Stimulated activated CD8-positive, alpha-beta memory T cell treated with anti-CD3 and anti-CD28 coated beads, Interleukin-4, amount 100 ng/mL, for 1 hour (primary cell): ENCODE results near the gene PHPT1.
"Not testable (repeated sequence)": the region's sequence is repeated elsewhere in the genome, so short reads cannot be mapped to it uniquely, and the experiment has no call there.

ENCODE experiments used
- DNase-seq, 2 donors: peaks; one replicate each; pipeline ENCODE4 v3.0.0-alpha.2; 2020; ENCODE audit warnings: low read depth in 2 of 2, low spot score in 1 of 2

PHPT1 gene

GRCh38 chr9:136858844-136859757 is 9.9 kb downstream of the PHPT1 start:
- no peak for DNase-seq

- no peak for DNase-seq
Measured at GRCh38 chr9:136860529-136860928, 11.3 kb downstream of the PHPT1 start.

GRCh38 chr9:136860933-136861873 is 12.0 kb downstream of the PHPT1 start:
- DNase-seq = no peak

- no peak for DNase-seq
Measured at GRCh38 chr9:136861874-136862457, 12.8 kb downstream of the PHPT1 start.

GRCh38 chr9:136862849-136863622 is 13.8 kb downstream of the PHPT1 start:
- no peak for DNase-seq

- no peak for DNase-seq
Measured at GRCh38 chr9:136863623-136864273, 14.5 kb downstream of the PHPT1 start.

GRCh38 chr9:136865041-136865767 is 16.0 kb downstream of the PHPT1 start:
- no peak for DNase-seq

GRCh38 chr9:136865768-136866103 is 16.5 kb downstream of the PHPT1 start:
- no peak for DNase-seq

GRCh38 chr9:136866898-136867421 is 17.8 kb downstream of the PHPT1 start:
- not testable (repeated sequence) for DNase-seq

GRCh38 chr9:136867480-136867879 is 18.3 kb downstream of the PHPT1 start:
- no peak for DNase-seq

- DNase-seq = no peak
Measured at GRCh38 chr9:136867917-136868316, 18.7 kb downstream of the PHPT1 start.

- no peak for DNase-seq
Measured at GRCh38 chr9:136868644-136869043, 19.4 kb downstream of the PHPT1 start.

- DNase-seq = not testable (repeated sequence)
Measured at GRCh38 chr9:136869611-136870010, 20.4 kb downstream of the PHPT1 start.

- no peak for DNase-seq
Measured at GRCh38 chr9:136875155-136875554, 25.9 kb downstream of the PHPT1 start.

GRCh38 chr9:136876476-136876875 is 27.3 kb downstream of the PHPT1 start:
- no peak for DNase-seq

GRCh38 chr9:136880651-136881050 is 31.4 kb downstream of the PHPT1 start:
- DNase-seq = no peak

- DNase-seq = no peak
Measured at GRCh38 chr9:136881691-136882108, 32.5 kb downstream of the PHPT1 start.

GRCh38 chr9:136882109-136882946 is 33.1 kb downstream of the PHPT1 start:
- DNase-seq = peak; percentile 74 to 86

GRCh38 chr9:136882947-136883283 is 33.7 kb downstream of the PHPT1 start:
- not testable (repeated sequence) for DNase-seq
